ENCODE results near the gene CISTR.
"Not testable (repeated sequence)": the region's sequence is repeated elsewhere in the genome, so short reads cannot be mapped to it uniquely, and the experiment has no call there.

Gene CISTR

GRCh38 chr12:53764615-53765014, 12.8 kb upstream of the CISTR start:
- Histone ChIP-seq H3K27me3 (ENCODE audit: control insufficient read depth, low read length) (no peaks in the 10 kb centered on the region), H3K27ac (ENCODE audit: low read depth, low read length) (no peak overlapping the region), H3K4me2 (ENCODE audit: low read length) (no peak overlapping the region)

GRCh38 chr12:53762793-53763192, 11.0 kb upstream of the CISTR start:
- H3K4me2 ChIP-seq (ENCODE audit: low read length); H4K20me1 ChIP-seq (ENCODE audit: control insufficient read depth, insufficient read depth, low read depth, low read length); H3F3A ChIP-seq (ENCODE audit: control insufficient read depth, insufficient read depth); H3K4me3 ChIP-seq (ENCODE audit: low read length); H3K27ac ChIP-seq (ENCODE audit: low read depth, low read length); H3K9me3 ChIP-seq (ENCODE audit: control insufficient read depth, insufficient read depth, low read length); H3K27me3 ChIP-seq (ENCODE audit: control insufficient read depth, low read length); H3K9me2 ChIP-seq (replicated peaks; ENCODE audit: control insufficient read depth, low read length): not testable (repeated sequence)
- H3K4me1 ChIP-seq (ENCODE audit: control insufficient read depth, low read length) = peaks cover 11% of the 10 kb centered on the region
- H3K36me3 ChIP-seq (ENCODE audit: control insufficient read depth, low read length) = peaks cover 15% of the 10 kb centered on the region
- H3K79me2 ChIP-seq (ENCODE audit: control insufficient read depth, low read length) = peaks cover 26% of the 10 kb centered on the region

More at GRCh38 chr12:53764615-53765014, 12.8 kb upstream of the CISTR start:
- H3F3A ChIP-seq (ENCODE audit: control insufficient read depth, insufficient read depth) = no peaks in the 10 kb centered on the region
- no peaks in the 10 kb centered on the region for H3K4me1 ChIP-seq (ENCODE audit: control insufficient read depth, low read length)
- peaks cover 9% of the 10 kb centered on the region for H3K36me3 ChIP-seq (ENCODE audit: control insufficient read depth, low read length)
- no peaks in the 10 kb centered on the region; the same call in 1 of the 2 replicates for H4K20me1 ChIP-seq (ENCODE audit: control insufficient read depth, insufficient read depth, low read depth, low read length)
- no peaks in the 10 kb centered on the region for H3K9me2 ChIP-seq (replicated peaks; ENCODE audit: control insufficient read depth, low read length)
- TF ChIP-seq EZH2phosphoT487 (IDR thresholded peaks at IDR 0.05; ENCODE audit: borderline replicate concordance, low read length) (no peak), CTCF (IDR thresholded peaks at IDR 0.05; ENCODE audit: low read depth, low read length, poor library complexity, severe bottlenecking) (no peak)
- H3K79me2 ChIP-seq (ENCODE audit: control insufficient read depth, low read length) = peaks cover 8% of the 10 kb centered on the region
- no peaks in the 10 kb centered on the region for H3K9me3 ChIP-seq (ENCODE audit: control insufficient read depth, insufficient read depth, low read length)
- H3K4me3 ChIP-seq (ENCODE audit: low read length) = no peak overlapping the region

- Histone ChIP-seq H3F3A (ENCODE audit: control insufficient read depth, insufficient read depth) (peaks cover 5% of the 10 kb centered on the region), H3K9me2 (replicated peaks; ENCODE audit: control insufficient read depth, low read length) (no peaks in the 10 kb centered on the region), H3K4me2 (ENCODE audit: low read length) (no peak overlapping the region), H3K27ac (ENCODE audit: low read depth, low read length) (no peak overlapping the region), H3K4me1 (ENCODE audit: control insufficient read depth, low read length) (peaks cover 25% of the 10 kb centered on the region), H3K27me3 (ENCODE audit: control insufficient read depth, low read length) (no peaks in the 10 kb centered on the region), H3K9me3 (ENCODE audit: control insufficient read depth, insufficient read depth, low read length) (no peaks in the 10 kb centered on the region), H3K36me3 (ENCODE audit: control insufficient read depth, low read length) (peaks cover 15% of the 10 kb centered on the region), H3K79me2 (ENCODE audit: control insufficient read depth, low read length) (peaks cover 41% of the 10 kb centered on the region), H4K20me1 (ENCODE audit: control insufficient read depth, insufficient read depth, low read depth, low read length) (no peaks in the 10 kb centered on the region; the same call in 1 of the 2 replicates), H3K4me3 (ENCODE audit: low read length) (no peak overlapping the region)
- TF ChIP-seq EZH2phosphoT487 (IDR thresholded peaks at IDR 0.05; ENCODE audit: borderline replicate concordance, low read length) = no peak
- no peak for TF ChIP-seq CTCF (IDR thresholded peaks at IDR 0.05; ENCODE audit: low read depth, low read length, poor library complexity, severe bottlenecking)
Measured at GRCh38 chr12:53761306-53761705, 9.5 kb upstream of the CISTR start.

GRCh38 chr12:53759261-53759660, 7.5 kb upstream of the CISTR start:
- no peak for TF ChIP-seq EZH2phosphoT487 (IDR thresholded peaks at IDR 0.05; ENCODE audit: borderline replicate concordance, low read length)
- TF ChIP-seq CTCF (IDR thresholded peaks at IDR 0.05; ENCODE audit: low read depth, low read length, poor library complexity, severe bottlenecking) = no peak
- Histone ChIP-seq H3K79me2 (ENCODE audit: control insufficient read depth, low read length) (peaks cover 61% of the 10 kb centered on the region), H3K4me3 (ENCODE audit: low read length) (no peak overlapping the region), H3K27me3 (ENCODE audit: control insufficient read depth, low read length) (no peaks in the 10 kb centered on the region), H3F3A (ENCODE audit: control insufficient read depth, insufficient read depth) (peaks cover 18% of the 10 kb centered on the region), H3K4me1 (ENCODE audit: control insufficient read depth, low read length) (peaks cover 42% of the 10 kb centered on the region), H3K27ac (ENCODE audit: low read depth, low read length) (no peak overlapping the region), H4K20me1 (ENCODE audit: control insufficient read depth, insufficient read depth, low read depth, low read length) (no peaks in the 10 kb centered on the region; the same call in 1 of the 2 replicates), H3K4me2 (ENCODE audit: low read length) (no peak overlapping the region; the same call in 1 of the 2 replicates), H3K9me3 (ENCODE audit: control insufficient read depth, insufficient read depth, low read length) (no peaks in the 10 kb centered on the region), H3K36me3 (ENCODE audit: control insufficient read depth, low read length) (peaks cover 19% of the 10 kb centered on the region), H3K9me2 (replicated peaks; ENCODE audit: control insufficient read depth, low read length) (no peaks in the 10 kb centered on the region)

All from DOHH2 (cell line).